GM23248 (cell line): Measurements from ENCODE around the gene STX10. TPM values are rescaled to one million over a fixed set of nuclear protein-coding genes. Genes with fewer than 3 reads are reported as not detected.

ENCODE experiments used
- DNase-seq: peaks from one replicate; pipeline ENCODE4 v3.0.0-alpha.2; 2015
- H2AFZ ChIP-seq: fragments of 200-600 bp; sonication (generic); 2 replicates; pipeline ENCODE4 v1.6.1; 2016; ENCODE audit warnings: antibody characterized with exemption
- H3F3A ChIP-seq: fragments of 200-600 bp; sonication (generic); 2 replicates; pipeline ENCODE4 v1.6.1; 2016; ENCODE audit warnings: mild to moderate bottlenecking, antibody characterized with exemption, mixed run types; ENCODE audit not compliant: insufficient read depth
- H3K27ac ChIP-seq: fragments of 200-600 bp; sonication (generic); 2 replicates; pipeline ENCODE4 v1.5.1; 2016; ENCODE audit warnings: mild to moderate bottlenecking
- H3K27me3 ChIP-seq: fragments of 200-600 bp; sonication (generic); replicated peaks from 2 replicates; pipeline ENCODE4 v1.6.1; 2016; ENCODE audit warnings: mild to moderate bottlenecking; ENCODE audit not compliant: insufficient read depth
- H3K36me3 ChIP-seq: fragments of 200-600 bp; sonication (generic); 2 replicates; pipeline ENCODE4 v1.6.1; 2016; ENCODE audit warnings: low read depth, mild to moderate bottlenecking
- H3K4me1 ChIP-seq: fragments of 200-600 bp; sonication (generic); 2 replicates; pipeline ENCODE4 v1.6.1; 2016; ENCODE audit warnings: mild to moderate bottlenecking; ENCODE audit not compliant: insufficient read depth
- H3K4me2 ChIP-seq: fragments of 200-600 bp; sonication (generic); one replicate; pipeline ENCODE4 v1.6.1; 2016; ENCODE audit warnings: mild to moderate bottlenecking; ENCODE audit not compliant: unreplicated experiment
- H3K4me3 ChIP-seq: fragments of 200-600 bp; sonication (generic); 2 replicates; pipeline ENCODE4 v1.5.1; 2016; ENCODE audit warnings: mild to moderate bottlenecking
- H3K79me2 ChIP-seq: fragments of 200-600 bp; sonication (generic); 2 replicates; pipeline ENCODE4 v1.6.1; 2016; ENCODE audit warnings: mild to moderate bottlenecking; ENCODE audit not compliant: insufficient read depth
- H3K9ac ChIP-seq: fragments of 200-600 bp; sonication (generic); 2 replicates; pipeline ENCODE4 v1.6.1; 2016; ENCODE audit warnings: mild to moderate bottlenecking
- H3K9me2 ChIP-seq: fragments of 200-600 bp; sonication (generic); 2 replicates; pipeline ENCODE4 v1.6.1; 2016; ENCODE audit warnings: mixed run types, mild to moderate bottlenecking, moderate library complexity; ENCODE audit not compliant: insufficient read depth
- H3K9me3 ChIP-seq: fragments of 200-600 bp; sonication (generic); one replicate; pipeline ENCODE4 v1.6.1; 2017; ENCODE audit warnings: low read depth
- H4K20me1 ChIP-seq: fragments of 200-600 bp; sonication (generic); 2 replicates; pipeline ENCODE4 v1.6.0; 2016; ENCODE audit not compliant: insufficient read depth
- EZH2 ChIP-seq: fragments of 200-600 bp; sonication (generic); IDR thresholded peaks from 2 replicates; pipeline ENCODE4 v1.6.1; 2018; ENCODE audit warnings: antibody characterized with exemption, mild to moderate bottlenecking; ENCODE audit not compliant: insufficient read depth, poor library complexity, severe bottlenecking
- EZH2phosphoT487 ChIP-seq: fragments of 200-600 bp; sonication (generic); IDR thresholded peaks from 2 replicates; pipeline ENCODE4 v1.6.1; 2018; ENCODE audit warnings: antibody characterized with exemption, moderate library complexity, mild to moderate bottlenecking, low read depth; ENCODE audit not compliant: insufficient read depth
- WGBS, 2 experiments: methylation state at CpG; one replicate each; pipeline ENCODE4 v1.1.6; 2015 to 2017; ENCODE audit warnings: low lambda C conversion rate in 2 of 2, low coverage in 1 of 2; ENCODE audit errors: missing lambda C conversion rate in 2 of 2; 5-methylcytosine and 5-hydroxymethylcytosine counted together
- in situ Hi-C: fragments of 300-500 bp; cut with MboI; formaldehyde crosslinking; loops from 2 replicates; pipeline ENCODE4 v1.15.0; 2020
- polyA plus RNA-seq: library from polyadenylated mRNA; unstranded; fragments of >200 nt; fragmentation: Nextera tagmentation; extraction: Ambion mirVana; gene quantifications from 2 replicates; pipeline ENCODE4 v1.2.1, GENCODE V29; 2016
- total RNA-seq: library from RNA; depleted of rRNA; stranded (reverse); fragments of >200 nt; shearing (Covaris generic); gene quantifications from 2 replicates; pipeline ENCODE4 v1.2.3, GENCODE V29; 2014; rRNA removed

Gene STX10
- total RNA-seq (56.4 and 80.5 TPM in 2 replicates), polyA plus RNA-seq (55.6 and 62.4 TPM in 2 replicates)

GRCh38 chr19:13150187-13150930, at the start of gene STX10, which contains the start of gene IER2:
Gene STX10 (minus strand): TSS chr19:13150375. CDS start chr19:13150173, 202 bp downstream.
Gene IER2 (plus strand): TSS chr19:13150411. CDS start chr19:13153187, 2,776 bp downstream.
- no peaks in the 10 kb centered on the region for H3K9me2 ChIP-seq
- TF ChIP-seq EZH2 (no peak), EZH2phosphoT487 (no peak)
- H3K27me3 ChIP-seq, result no peaks in the 10 kb centered on the region
- peak within 1 kb of the TSS; percentile 89 for H3K4me2 ChIP-seq
- H3K27ac ChIP-seq, result peak within 1 kb of the TSS; percentile 93
- H3K79me2 ChIP-seq, result peaks cover 65% of the 10 kb centered on the region
- peak within 1 kb of the TSS; percentile 96 for H3K4me3 ChIP-seq
- no peaks in the 10 kb centered on the region for H4K20me1 ChIP-seq
- H2AFZ ChIP-seq, result peak within 1 kb of the TSS; percentile 75
- 1 to 2% methylated on average over 37 to 40 of the region's 51 CpGs for WGBS, 2 experiments
- H3K4me1 ChIP-seq, result 0 out of 2 replicates have a peak, but pooled peaks cover 15% of the 10 kb centered on the region
- peak; percentile 98 for DNase-seq
- no peaks in the 10 kb centered on the region; the same call in 1 of the 2 replicates for H3K36me3 ChIP-seq
- H3K9me3 ChIP-seq, result no peaks in the 10 kb centered on the region
- H3K9ac ChIP-seq, result peak within 1 kb of the TSS; percentile 99
- H3F3A ChIP-seq, result peaks cover 28% of the 10 kb centered on the region
- in situ Hi-C loops, result no loop called here

GRCh38 chr19:13198634-13199033, 48.5 kb upstream of the STX10 start:
- in situ Hi-C loops, result no loop called here
- no peak overlapping the region for H3K27ac ChIP-seq

GRCh38 chr19:13195678-13196077, 45.5 kb upstream of the STX10 start:
- H3K4me2 ChIP-seq, result no peak overlapping the region
- no peaks in the 10 kb centered on the region for H3K36me3 ChIP-seq
- 71 to 74% methylated on average over 11 of the region's 11 CpGs for WGBS, 2 experiments
- H3K79me2 ChIP-seq, result no peaks in the 10 kb centered on the region
- TF ChIP-seq EZH2phosphoT487 (no peak), EZH2 (no peak)
- DNase-seq, result no peak
- no peak overlapping the region for H3K4me3 ChIP-seq
- H3K27me3 ChIP-seq, result no peaks in the 10 kb centered on the region
- H4K20me1 ChIP-seq, result no peaks in the 10 kb centered on the region
- no peaks in the 10 kb centered on the region for H3K9me2 ChIP-seq
- no peak overlapping the region for H2AFZ ChIP-seq
- in situ Hi-C loops, result no loop called here
- no peak overlapping the region for H3K27ac ChIP-seq
- H3K9me3 ChIP-seq, result no peaks in the 10 kb centered on the region
- no peaks in the 10 kb centered on the region for H3F3A ChIP-seq
- H3K4me1 ChIP-seq, result no peaks in the 10 kb centered on the region
- no peak overlapping the region for H3K9ac ChIP-seq

More at GRCh38 chr19:13198634-13199033, 48.5 kb upstream of the STX10 start:
- Histone ChIP-seq H3K4me1 (no peaks in the 10 kb centered on the region), H3K9ac (no peak overlapping the region), H3K9me3 (no peaks in the 10 kb centered on the region), H3K4me2 (no peak overlapping the region), H3K36me3 (no peaks in the 10 kb centered on the region), H3K9me2 (no peaks in the 10 kb centered on the region), H3K27me3 (no peaks in the 10 kb centered on the region), H4K20me1 (no peaks in the 10 kb centered on the region), H3F3A (no peaks in the 10 kb centered on the region), H3K79me2 (no peaks in the 10 kb centered on the region), H3K4me3 (no peak overlapping the region), H2AFZ (no peak overlapping the region)
- WGBS, 2 experiments, result 84% methylated on average over 12 to 17 of the region's 18 CpGs
- DNase-seq, result no peak
- no peak for TF ChIP-seq EZH2phosphoT487
- TF ChIP-seq EZH2, result no peak

- Histone ChIP-seq H2AFZ (no peak overlapping the region), H3K79me2 (no peaks in the 10 kb centered on the region), H3K4me3 (no peak overlapping the region), H3K27me3 (no peaks in the 10 kb centered on the region), H3K27ac (no peak overlapping the region), H3K9me3 (no peaks in the 10 kb centered on the region), H4K20me1 (no peaks in the 10 kb centered on the region), H3K4me1 (no peaks in the 10 kb centered on the region), H3F3A (no peaks in the 10 kb centered on the region), H3K9me2 (no peaks in the 10 kb centered on the region), H3K9ac (no peak overlapping the region), H3K4me2 (no peak overlapping the region), H3K36me3 (no peaks in the 10 kb centered on the region)
- WGBS, 2 experiments, result 70 to 71% methylated on average over 19 of the region's 19 CpGs
- no peak for DNase-seq
- TF ChIP-seq EZH2phosphoT487, result no peak
- TF ChIP-seq EZH2, result no peak
- in situ Hi-C loops, result no loop called here
Measured at GRCh38 chr19:13190781-13191540, 40.8 kb upstream of the STX10 start.
